ENCODE data around the gene NHEJ1.

DNA sequence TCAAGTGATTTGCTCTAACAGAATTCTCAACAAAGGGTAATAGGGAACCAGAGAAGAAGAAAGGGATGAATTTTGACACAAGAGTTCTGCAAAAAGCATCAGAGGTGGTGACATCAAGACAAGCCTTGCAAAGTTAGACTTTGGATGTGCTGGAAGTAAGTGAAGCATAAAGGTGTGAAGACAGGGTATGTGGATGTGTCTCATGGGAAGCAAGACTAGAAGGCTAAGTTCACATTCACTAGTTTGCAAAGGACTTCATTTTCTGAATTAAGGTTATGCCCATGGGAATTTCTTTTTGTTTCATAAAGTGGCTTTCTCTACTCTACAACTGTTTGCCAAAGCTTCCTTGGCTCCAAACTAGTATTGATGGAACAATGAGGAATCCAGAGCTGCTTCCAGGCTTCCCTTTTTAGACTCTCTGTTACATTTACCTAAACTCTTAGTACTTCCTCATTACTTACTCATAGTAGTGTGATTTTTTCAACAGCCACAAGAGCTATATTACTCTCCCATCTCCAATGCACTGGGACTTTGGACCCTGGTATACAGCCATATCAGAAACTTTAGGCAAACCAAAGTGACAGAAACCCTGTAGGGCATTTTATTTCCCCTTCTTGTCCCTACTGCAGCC is 78.8 kb downstream of the NHEJ1 start:
- no peak for TF ChIP-seq POLR2AphosphoS5 (IDR thresholded peaks at IDR 0.05; ENCODE audit: low read depth, low read length)
- TF ChIP-seq, protein P1, sequence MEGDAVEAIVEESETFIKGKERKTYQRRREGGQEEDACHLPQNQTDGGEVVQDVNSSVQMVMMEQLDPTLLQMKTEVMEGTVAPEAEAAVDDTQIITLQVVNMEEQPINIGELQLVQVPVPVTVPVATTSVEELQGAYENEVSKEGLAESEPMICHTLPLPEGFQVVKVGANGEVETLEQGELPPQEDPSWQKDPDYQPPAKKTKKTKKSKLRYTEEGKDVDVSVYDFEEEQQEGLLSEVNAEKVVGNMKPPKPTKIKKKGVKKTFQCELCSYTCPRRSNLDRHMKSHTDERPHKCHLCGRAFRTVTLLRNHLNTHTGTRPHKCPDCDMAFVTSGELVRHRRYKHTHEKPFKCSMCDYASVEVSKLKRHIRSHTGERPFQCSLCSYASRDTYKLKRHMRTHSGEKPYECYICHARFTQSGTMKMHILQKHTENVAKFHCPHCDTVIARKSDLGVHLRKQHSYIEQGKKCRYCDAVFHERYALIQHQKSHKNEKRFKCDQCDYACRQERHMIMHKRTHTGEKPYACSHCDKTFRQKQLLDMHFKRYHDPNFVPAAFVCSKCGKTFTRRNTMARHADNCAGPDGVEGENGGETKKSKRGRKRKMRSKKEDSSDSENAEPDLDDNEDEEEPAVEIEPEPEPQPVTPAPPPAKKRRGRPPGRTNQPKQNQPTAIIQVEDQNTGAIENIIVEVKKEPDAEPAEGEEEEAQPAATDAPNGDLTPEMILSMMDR (IDR thresholded peaks at IDR 0.05 in 2 of 3, conservative IDR thresholded peaks at IDR 0.05 in 1 of 3; ENCODE audit: borderline replicate concordance in 1 of 3, insufficient read depth in 1 of 3, low read depth in 2 of 3, low read length in 2 of 3): no peak
- TF ChIP-seq ZNF274 (IDR thresholded peaks at IDR 0.05; ENCODE audit: low read depth, low read length): no peak
- no peak for TF ChIP-seq EZH2 (IDR thresholded peaks at IDR 0.05)
- no peak for TF ChIP-seq RAD21 (IDR thresholded peaks at IDR 0.05; ENCODE audit: low read depth)
- no peak for TF ChIP-seq POLR2A (IDR thresholded peaks at IDR 0.05; ENCODE audit: borderline replicate concordance, extremely low read depth, insufficient read depth, insufficient read length)
- TF ChIP-seq REST (IDR thresholded peaks at IDR 0.05; ENCODE audit: low read depth): no peak
- no peak for TF ChIP-seq CEBPB (IDR thresholded peaks at IDR 0.05; ENCODE audit: low read depth)
- no peak for TF ChIP-seq YY1 (IDR thresholded peaks at IDR 0.05; ENCODE audit: extremely low read depth, insufficient replicate concordance, low read depth, low read length)
- no peak for TF ChIP-seq SIN3A (IDR thresholded peaks at IDR 0.05; ENCODE audit: low read depth)
- TF ChIP-seq SRF (IDR thresholded peaks at IDR 0.05; ENCODE audit: low read depth): no peak
- no peak for TF ChIP-seq MAX (IDR thresholded peaks at IDR 0.05)

Data from HCT116 (cell line).